ENCODE measurements around the gene TM9SF1. TPM values are rescaled to one million over a fixed set of nuclear protein-coding genes. Genes with fewer than 3 reads are reported as not detected.

The TM9SF1 gene
- total and polyA plus RNA-seq, 10 of the 15 experiments (the other 5 are each of a cell fraction or from before 2014, with no cell fraction given), result 7.2 to 39.2 (median 17.6) TPM

DNA sequence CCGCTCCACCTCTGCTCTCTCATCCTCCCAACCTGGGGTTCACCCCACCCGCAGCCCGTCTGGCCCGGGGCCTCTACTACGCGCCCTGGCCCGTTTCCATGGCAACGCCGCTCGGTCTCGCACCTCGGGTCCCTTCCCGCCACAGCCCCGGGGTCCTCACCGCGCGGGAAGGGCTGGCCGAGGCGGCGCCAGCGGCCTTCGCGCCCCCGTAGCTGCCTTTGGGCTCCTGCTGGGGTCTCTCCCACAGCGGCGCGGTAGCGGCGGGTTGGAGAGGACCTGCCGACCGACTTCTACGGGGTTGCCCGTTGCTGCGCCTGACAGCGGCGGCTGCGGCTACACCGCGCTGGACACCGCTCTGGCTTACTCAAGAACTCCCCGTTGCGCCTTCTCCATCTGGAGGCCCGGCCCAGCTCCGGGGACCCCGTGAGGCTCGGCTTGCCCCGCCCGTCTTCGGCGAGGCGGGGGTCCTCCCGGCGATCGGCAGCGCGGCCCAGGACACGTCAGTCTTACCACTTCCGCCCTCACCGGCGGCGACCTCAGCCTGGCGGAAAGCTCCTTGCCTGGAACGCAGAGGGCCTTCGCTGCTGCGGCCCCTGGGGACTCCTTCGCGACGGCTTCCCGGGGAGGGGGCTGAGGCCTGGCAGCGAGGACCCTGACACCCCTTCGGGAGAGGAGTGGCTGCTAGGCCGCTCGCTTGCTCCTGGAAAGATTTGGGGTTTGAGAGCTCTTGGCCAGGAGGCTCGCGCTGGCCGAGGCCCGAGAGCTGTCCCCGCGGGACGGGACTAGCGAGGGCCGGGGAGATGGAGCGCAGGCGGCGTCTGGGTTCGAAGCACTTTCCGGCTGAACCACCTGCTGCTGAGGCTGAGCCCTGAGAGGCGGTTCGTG lies at the start of gene TM9SF1 (continued):
- TF ChIP-seq SKIL (IDR thresholded peaks at IDR 0.05; ENCODE audit: low read depth, poor library complexity, severe bottlenecking) (no peak), TCF7 (IDR thresholded peaks at IDR 0.05; ENCODE audit: borderline replicate concordance) (no peak), TCF12 (IDR thresholded peaks at IDR 0.05; ENCODE audit: low read depth, low read length) (no peak; the same call in 1 of the 2 replicates), YBX1 (IDR thresholded peaks at IDR 0.05) (no peak), BACH1 (IDR thresholded peaks at IDR 0.05; ENCODE audit: borderline replicate concordance) (peak; percentile 56; the same call in 1 of the 2 replicates), USF1 (IDR thresholded peaks at IDR 0.05; ENCODE audit: borderline replicate concordance, extremely low read length, insufficient read depth, low read depth, low read length) (no peak), ETV6 (conservative IDR thresholded peaks at IDR 0.05 in 1 of 2, IDR thresholded peaks at IDR 0.05 in 1 of 2; ENCODE audit: borderline replicate concordance in 1 of 2, low read depth in 1 of 2) (no peak), ZBTB40 (IDR thresholded peaks at IDR 0.05; ENCODE audit: borderline replicate concordance) (peak; percentile 91), KDM1A (IDR thresholded peaks at IDR 0.05; ENCODE audit: borderline replicate concordance) (no peak), ZBED1 (IDR thresholded peaks at IDR 0.05; ENCODE audit: borderline replicate concordance) (no peak), POU2F2 (IDR thresholded peaks at IDR 0.05; ENCODE audit: borderline replicate concordance, low read depth, low read length) (peak; percentile 48; the same call in 1 of the 3 replicates), MEF2B (IDR thresholded peaks at IDR 0.05; ENCODE audit: partially characterized antibody, poor library complexity, severe bottlenecking) (peak; percentile 97), POLR2A (IDR thresholded peaks at IDR 0.05; ENCODE audit: low read depth, low read length) (peak; percentile 95), ZBTB4 (CRISPR knock-in tag; IDR thresholded peaks at IDR 0.05) (no peak), SIN3A (IDR thresholded peaks at IDR 0.05; ENCODE audit: low read depth, low read length) (peak; percentile 87)
- TF ChIP-seq, protein P1, sequence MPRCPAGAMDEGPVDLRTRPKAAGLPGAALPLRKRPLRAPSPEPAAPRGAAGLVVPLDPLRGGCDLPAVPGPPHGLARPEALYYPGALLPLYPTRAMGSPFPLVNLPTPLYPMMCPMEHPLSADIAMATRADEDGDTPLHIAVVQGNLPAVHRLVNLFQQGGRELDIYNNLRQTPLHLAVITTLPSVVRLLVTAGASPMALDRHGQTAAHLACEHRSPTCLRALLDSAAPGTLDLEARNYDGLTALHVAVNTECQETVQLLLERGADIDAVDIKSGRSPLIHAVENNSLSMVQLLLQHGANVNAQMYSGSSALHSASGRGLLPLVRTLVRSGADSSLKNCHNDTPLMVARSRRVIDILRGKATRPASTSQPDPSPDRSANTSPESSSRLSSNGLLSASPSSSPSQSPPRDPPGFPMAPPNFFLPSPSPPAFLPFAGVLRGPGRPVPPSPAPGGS (IDR thresholded peaks at IDR 0.05; ENCODE audit: borderline replicate concordance, insufficient read depth, low read depth, low read length, poor library complexity, severe bottlenecking), result peak; percentile 66

Data from GM12878 (cell line).